ENCODE data around the gene SLC7A11.

The SLC7A11 gene

DNA sequence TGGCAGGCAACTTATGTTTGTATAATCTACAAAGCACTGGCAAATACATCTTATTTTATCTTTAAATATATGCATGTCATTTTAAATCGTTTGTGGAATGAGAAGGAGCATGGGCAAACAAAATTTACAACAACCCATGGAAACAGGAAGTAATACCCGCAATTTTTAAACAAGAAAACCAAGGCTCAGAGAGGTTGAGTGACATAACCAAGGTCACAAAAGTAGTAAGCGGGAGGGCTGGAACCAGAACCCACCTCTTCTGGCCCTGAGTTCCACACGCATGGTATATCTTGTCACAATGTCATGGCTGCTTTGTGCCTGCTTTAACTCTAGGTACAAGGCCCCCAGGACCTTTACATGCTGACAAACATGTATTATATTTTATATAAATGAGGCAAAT lies 52.9 kb downstream of the SLC7A11 start:
- no peak overlapping the region for H3K4me3 ChIP-seq (ENCODE audit: low read depth, low read length)
- no peak for TF ChIP-seq CTCF (conservative IDR thresholded peaks at IDR 0.05; ENCODE audit: low read depth, low read length)
- no peak for DNase-seq (ENCODE audit: low read depth)

DNA sequence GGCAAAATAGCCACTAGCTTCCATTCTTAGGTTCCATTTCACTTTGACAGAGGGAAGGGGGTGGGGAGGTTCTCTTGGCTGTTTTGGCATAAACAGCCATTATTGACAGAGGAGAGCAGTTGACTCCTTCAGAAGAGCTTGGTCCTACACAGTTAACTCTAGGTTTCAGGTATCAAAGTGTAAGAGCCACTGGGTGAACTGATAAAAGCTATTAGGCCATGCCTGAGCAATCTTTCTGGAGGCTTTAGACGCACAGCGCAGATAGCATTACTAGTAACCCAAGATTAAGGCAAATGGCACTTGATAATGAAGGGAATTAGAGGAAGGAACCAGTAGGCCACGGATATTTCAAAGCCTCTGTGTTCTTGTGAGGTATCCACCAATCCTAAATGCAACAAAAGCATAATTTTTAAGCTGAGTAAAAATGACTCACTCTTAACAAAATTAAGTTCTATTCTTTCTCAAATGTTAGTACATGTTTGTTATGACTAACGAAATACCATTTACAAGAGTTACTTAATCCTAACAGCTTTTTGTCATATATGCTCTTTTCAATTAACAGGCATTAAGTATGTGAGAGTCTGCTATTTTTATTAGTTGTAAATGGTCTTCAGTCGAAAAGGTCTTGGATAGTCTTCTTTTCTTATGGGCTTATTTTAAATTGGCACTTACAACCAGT lies 53.6 kb downstream of the SLC7A11 start:
- H3K4me3 ChIP-seq (ENCODE audit: low read depth, low read length), result no peak overlapping the region
- no peak for TF ChIP-seq CTCF (conservative IDR thresholded peaks at IDR 0.05; ENCODE audit: low read depth, low read length)
- DNase-seq (ENCODE audit: low read depth), result no peak

- no peak overlapping the region for H3K4me3 ChIP-seq (ENCODE audit: low read depth, low read length)
- TF ChIP-seq CTCF (conservative IDR thresholded peaks at IDR 0.05; ENCODE audit: low read depth, low read length), result no peak
- no peak for DNase-seq (ENCODE audit: low read depth)
These were observed 56.1 kb downstream of the SLC7A11 start for GRCh38 chr4:138185859-138186645.

- TF ChIP-seq CTCF (conservative IDR thresholded peaks at IDR 0.05; ENCODE audit: low read depth, low read length), result no peak
- DNase-seq (ENCODE audit: low read depth), result no peak
- no peak overlapping the region for H3K4me3 ChIP-seq (ENCODE audit: low read depth, low read length)
These were observed 57.3 kb downstream of the SLC7A11 start for GRCh38 chr4:138184886-138185285.

- peak; percentile 91 for DNase-seq (ENCODE audit: low read depth)
- no peak overlapping the region for H3K4me3 ChIP-seq (ENCODE audit: low read depth, low read length)
- TF ChIP-seq CTCF (conservative IDR thresholded peaks at IDR 0.05; ENCODE audit: low read depth, low read length), result peak; percentile 62
These were observed 59.2 kb downstream of the SLC7A11 start for GRCh38 chr4:138182838-138183426.

DNA sequence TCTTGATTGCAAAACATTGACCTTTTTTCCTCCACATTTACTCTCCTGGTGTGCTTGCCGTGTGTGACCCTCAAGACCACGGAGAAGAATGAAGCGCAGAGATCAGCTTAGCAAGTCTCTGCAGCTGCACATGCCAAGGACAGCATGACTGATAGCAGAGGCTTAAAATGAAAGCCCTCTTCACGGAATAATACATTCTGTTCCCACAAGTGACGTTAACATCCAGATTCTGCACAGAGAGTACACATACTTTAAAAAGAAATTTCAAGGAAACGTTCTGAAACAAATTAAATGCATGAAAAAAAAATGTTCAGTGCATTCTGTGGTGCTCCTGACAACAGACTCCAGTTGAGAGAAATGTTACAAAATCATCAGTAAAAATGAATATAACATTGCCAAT lies 60.9 kb downstream of the SLC7A11 start:
- DNase-seq (ENCODE audit: low read depth), result peak; percentile 97
- H3K4me3 ChIP-seq (ENCODE audit: low read depth, low read length), result peak overlapping the region; percentile 9
- TF ChIP-seq CTCF (conservative IDR thresholded peaks at IDR 0.05; ENCODE audit: low read depth, low read length), result no peak
